Measurements from ENCODE around the gene ASPA.

Gene ASPA

DNA sequence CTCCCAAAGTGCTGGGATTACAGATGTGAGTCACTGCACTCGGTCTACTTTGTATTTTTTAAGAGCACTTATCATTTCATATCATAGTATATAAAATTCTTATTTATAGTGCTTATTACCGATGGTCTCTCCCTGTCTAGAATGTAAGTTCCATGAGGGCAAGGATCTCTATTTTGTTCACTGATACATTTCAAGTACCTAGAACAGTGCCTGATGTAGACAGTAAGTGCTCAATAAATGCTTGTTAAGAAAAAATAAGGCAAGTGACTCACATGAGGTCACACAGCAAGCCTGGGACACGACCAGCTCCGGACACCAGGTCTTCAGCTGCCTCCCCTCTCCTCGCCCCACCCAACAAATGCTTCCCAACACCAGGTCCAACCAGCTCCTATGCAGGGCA lies 58.0 kb downstream of the ASPA start:
- TF ChIP-seq, protein P1, sequence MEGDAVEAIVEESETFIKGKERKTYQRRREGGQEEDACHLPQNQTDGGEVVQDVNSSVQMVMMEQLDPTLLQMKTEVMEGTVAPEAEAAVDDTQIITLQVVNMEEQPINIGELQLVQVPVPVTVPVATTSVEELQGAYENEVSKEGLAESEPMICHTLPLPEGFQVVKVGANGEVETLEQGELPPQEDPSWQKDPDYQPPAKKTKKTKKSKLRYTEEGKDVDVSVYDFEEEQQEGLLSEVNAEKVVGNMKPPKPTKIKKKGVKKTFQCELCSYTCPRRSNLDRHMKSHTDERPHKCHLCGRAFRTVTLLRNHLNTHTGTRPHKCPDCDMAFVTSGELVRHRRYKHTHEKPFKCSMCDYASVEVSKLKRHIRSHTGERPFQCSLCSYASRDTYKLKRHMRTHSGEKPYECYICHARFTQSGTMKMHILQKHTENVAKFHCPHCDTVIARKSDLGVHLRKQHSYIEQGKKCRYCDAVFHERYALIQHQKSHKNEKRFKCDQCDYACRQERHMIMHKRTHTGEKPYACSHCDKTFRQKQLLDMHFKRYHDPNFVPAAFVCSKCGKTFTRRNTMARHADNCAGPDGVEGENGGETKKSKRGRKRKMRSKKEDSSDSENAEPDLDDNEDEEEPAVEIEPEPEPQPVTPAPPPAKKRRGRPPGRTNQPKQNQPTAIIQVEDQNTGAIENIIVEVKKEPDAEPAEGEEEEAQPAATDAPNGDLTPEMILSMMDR (IDR thresholded peaks at IDR 0.05; ENCODE audit: low read depth, low read length) = no peak
- Histone ChIP-seq H3K9me3 (ENCODE audit: severe bottlenecking) (no peaks in the 10 kb centered on the region), H3K4me3 (ENCODE audit: low read depth, low read length) (no peak overlapping the region), H3K27ac (no peak overlapping the region), H3K27me3 (ENCODE audit: insufficient read depth, low read depth, severe bottlenecking) (no peaks in the 10 kb centered on the region), H3K36me3 (no peaks in the 10 kb centered on the region)
- no peak for DNase-seq

DNA sequence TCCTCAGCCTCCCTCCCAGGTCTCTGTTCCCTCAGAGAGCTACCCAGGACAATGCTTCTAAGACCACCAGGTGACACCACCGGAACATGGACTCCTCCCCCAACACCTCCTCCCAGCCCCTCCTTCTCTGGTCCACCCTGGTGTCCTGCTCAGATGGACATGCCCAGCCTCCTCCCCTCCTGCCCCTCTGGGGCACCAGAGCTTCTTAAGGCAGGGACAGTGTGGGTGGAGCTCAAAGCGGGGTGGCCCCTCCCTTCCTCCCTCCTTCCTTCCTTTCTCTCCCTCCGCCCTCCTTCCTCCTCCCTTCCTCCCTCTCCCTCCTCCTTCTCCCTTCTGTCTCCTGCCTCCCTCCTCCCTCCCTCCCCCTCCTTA lies 59.1 kb downstream of the ASPA start:
- no peak overlapping the region for H3K27ac ChIP-seq
- H3K36me3 ChIP-seq = no peaks in the 10 kb centered on the region
- H3K4me3 ChIP-seq (ENCODE audit: low read depth, low read length) = no peak overlapping the region
- H3K9me3 ChIP-seq (ENCODE audit: severe bottlenecking) = no peaks in the 10 kb centered on the region
- no peaks in the 10 kb centered on the region for H3K27me3 ChIP-seq (ENCODE audit: insufficient read depth, low read depth, severe bottlenecking)
- DNase-seq = peak; percentile 27
- TF ChIP-seq, protein P1 (IDR thresholded peaks at IDR 0.05; ENCODE audit: low read depth, low read length) = no peak

DNA sequence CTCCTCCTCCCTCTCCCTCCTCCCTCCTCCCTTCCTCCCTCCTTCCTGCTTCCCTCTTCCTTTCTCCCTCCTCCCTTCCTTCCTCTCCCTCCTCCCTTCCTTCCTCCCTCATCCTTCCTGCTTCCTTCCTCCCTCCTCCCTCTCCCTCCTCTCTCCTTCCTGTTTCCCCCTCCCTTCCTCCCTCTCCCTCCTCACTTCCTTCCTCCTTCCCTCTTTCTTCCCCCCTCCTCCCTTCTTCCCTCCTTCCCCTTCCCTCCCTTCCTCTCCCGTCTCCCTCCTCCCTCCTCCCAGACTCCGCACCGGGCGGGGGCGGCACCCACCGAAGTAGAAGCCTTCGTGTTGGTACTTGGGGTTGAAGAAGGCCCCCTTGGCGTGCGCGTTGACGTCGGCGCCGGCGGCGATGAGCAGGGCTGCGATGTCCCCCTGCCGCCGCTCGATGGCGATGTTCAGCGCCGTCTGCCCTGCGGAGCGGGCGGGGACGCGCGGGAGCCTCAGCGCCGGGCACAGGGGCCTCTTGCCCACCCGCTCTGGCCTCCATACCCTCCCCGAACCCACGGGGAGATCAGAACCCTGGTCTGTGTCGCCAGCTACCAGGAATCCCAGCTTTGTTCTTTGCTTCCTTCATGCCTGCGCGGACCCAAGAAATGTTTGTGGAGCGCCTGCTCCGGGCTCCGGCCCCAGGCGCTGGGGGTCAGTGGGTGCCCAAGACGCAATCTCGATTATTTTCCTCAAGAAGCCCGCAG lies 59.6 kb downstream of the ASPA start:
- Histone ChIP-seq H3K27ac (peak overlapping the region; percentile 39), H3K9me3 (ENCODE audit: severe bottlenecking) (no peaks in the 10 kb centered on the region), H3K4me3 (ENCODE audit: low read depth, low read length) (peak overlapping the region; percentile 41), H3K27me3 (ENCODE audit: insufficient read depth, low read depth, severe bottlenecking) (no peaks in the 10 kb centered on the region), H3K36me3 (no peaks in the 10 kb centered on the region)
- TF ChIP-seq, protein P1 (IDR thresholded peaks at IDR 0.05; ENCODE audit: low read depth, low read length) = peak; percentile 90
- DNase-seq = peak; percentile 76

DNA sequence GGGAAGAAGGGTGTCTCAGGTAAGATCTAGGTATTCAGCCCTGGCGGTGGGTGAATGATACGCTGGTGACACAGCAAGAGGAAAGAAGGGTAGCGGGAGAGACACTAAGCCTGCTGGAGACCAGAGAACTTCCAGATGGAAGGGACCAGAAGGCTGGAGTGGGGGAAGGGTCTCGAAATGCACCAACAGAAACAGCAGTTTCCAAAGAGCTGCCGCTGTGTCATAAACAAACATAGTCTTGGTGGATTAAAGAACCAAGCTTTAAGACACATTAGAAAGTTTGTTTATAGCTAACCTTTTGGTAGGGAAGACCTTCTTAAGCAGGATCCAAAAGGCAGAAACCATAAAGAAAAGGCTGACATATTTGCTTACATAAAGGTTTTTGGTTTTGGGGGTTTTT lies 60.9 kb downstream of the ASPA start:
- Histone ChIP-seq H3K36me3 (no peaks in the 10 kb centered on the region), H3K4me3 (ENCODE audit: low read depth, low read length) (no peak overlapping the region), H3K27ac (no peak overlapping the region), H3K9me3 (ENCODE audit: severe bottlenecking) (no peaks in the 10 kb centered on the region), H3K27me3 (ENCODE audit: insufficient read depth, low read depth, severe bottlenecking) (no peaks in the 10 kb centered on the region)
- DNase-seq = no peak
- TF ChIP-seq, protein P1 (IDR thresholded peaks at IDR 0.05; ENCODE audit: low read depth, low read length) = no peak

DNA sequence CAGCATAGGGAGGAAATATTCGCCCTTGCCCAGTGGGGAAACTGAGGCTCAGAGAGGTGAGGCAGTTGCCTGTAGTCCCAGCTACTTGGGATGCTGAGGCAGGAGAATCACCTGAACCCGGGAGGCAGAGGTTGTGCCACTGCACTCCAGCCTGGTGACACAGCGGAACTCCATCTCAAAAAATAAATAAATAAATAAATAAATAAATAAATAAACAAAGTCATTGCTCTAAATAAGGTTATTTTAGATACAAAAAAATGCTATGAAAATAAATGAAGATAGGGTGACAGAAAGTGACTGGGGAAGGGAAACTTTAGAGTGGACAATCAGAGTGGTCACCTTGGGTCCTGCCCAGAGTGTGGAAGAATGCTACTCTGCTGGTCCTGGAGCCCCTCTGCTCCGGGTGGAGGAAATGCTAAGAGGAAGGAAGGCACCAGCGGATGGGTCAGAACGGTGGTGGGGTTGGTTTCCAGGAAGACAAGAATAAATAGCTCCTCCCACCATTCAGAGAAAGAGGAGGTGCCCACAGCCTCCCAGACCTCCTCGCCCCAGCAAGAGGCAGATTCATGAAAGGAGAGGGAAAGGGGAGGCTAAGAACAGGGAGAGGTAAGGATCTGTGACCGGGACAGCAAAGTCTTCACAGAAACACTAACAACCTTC lies 64.2 kb downstream of the ASPA start:
- DNase-seq = no peak
- TF ChIP-seq, protein P1 (IDR thresholded peaks at IDR 0.05; ENCODE audit: low read depth, low read length) = no peak
- Histone ChIP-seq H3K9me3 (ENCODE audit: severe bottlenecking) (no peaks in the 10 kb centered on the region), H3K4me3 (ENCODE audit: low read depth, low read length) (no peak overlapping the region), H3K36me3 (no peaks in the 10 kb centered on the region), H3K27ac (no peak overlapping the region), H3K27me3 (ENCODE audit: insufficient read depth, low read depth, severe bottlenecking) (no peaks in the 10 kb centered on the region)

Measured in WERI-Rb-1 (cell line).